GOT3 (cell line): ENCODE results near the gene DNAJC18.
"Not testable (repeated sequence)": the region's sequence is repeated elsewhere in the genome, so short reads cannot be mapped to it uniquely, and the experiment has no call there.

Experiments used
- DNase-seq: peaks from one replicate; lab custom pipeline; 2025; ENCODE audit warnings: mixed read lengths; lab: John Stamatoyannopoulos, UW

The DNAJC18 gene

GRCh38 chr5:139461176-139461575 lies 21.9 kb upstream of the DNAJC18 start:
- DNase-seq, result no peak

DNA sequence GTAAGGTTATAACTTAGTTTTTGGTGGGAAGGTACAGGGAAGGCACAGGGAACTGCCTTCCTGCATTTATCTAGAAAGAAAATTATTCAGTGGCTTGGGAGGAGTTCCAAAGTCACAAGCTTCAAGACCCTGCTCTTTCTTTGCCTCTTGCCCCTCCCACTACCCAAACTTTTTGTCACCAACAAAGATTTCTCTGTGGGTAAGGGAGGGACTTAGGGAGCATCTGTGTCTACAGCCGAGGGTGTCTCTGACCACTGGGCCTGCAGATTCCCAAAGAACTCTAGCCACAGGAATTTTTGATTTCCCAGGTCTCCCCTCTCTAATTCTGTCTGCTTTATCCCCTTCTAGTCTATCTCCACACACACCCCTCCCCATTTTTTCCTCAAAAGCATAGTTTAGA lies 21.1 kb upstream of the DNAJC18 start:
- DNase-seq, result no peak

- DNase-seq, result no peak
Measured at GRCh38 chr5:139459451-139459934, 20.2 kb upstream of the DNAJC18 start.

- no peak for DNase-seq
Measured at GRCh38 chr5:139458580-139459407, 19.5 kb upstream of the DNAJC18 start.

DNA sequence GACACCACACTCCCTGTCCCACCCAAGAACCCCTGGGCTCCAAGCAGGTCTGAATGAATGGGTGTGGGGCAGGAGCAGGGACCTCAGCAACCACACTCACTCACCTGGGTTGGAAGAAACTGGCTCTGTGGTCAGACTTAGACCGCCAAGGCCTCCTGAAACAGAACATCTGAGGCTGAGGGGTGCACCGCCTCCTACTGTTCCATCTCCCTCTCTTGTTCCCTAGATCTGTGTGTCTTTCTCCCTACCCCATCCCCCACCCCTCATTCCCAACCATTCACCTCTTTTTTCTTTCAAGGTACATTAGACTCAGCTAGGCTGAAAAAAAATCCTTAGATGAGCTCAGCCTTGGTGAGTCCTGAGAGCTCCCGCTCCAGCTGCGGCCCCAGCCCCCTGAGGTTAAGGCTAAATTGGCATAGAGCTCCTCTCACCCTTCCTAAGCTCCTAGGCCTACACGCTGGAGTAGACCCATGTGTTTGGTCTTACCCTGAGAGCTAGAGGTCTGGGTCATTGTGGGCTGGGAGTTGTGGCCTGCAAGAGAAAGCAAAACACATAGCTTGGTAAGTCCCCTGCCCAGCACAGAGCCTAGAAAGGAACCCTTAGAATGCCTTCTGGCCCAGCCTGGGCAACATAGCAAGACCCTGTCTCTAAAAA lies 18.5 kb upstream of the DNAJC18 start:
- no peak for DNase-seq

DNA sequence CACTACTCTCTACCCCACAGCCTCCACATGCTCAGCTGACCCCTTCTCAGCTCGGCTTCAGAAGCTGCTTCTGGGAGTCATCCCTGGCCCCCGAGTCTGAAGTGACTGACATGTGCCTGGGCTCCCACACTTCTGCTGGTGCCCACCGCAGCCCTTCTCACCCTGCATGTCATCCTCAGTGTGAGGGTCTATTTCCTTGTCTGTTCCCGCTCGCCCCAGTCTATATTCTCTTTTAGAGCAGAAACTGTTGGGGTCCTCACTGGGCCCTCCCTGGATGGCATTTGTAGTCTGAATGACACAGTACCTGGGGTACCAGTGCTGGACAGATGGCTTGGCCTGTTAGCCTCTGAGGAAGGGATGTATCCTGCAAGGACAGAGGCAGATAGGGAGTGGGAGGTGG lies 17.9 kb upstream of the DNAJC18 start:
- DNase-seq, result no peak

DNA sequence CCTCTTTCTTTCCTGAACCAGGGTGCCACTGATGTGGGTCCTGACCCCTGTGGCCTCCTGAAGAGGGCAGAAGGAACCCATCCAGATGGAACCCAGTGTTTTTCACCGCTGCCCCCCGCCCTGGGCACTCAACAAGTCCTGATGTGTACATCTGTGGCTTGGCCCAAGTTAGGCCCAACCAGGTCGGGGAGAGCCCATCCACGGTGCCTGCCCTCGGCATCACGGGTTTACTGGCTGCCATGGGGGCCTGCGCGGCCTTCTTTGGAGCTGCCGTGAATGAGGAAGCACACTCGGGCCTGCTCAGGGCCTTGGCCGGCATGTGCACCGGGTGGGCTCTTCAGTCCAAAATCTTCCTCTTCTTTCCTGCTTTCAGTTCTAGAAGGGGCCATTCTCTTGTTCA lies 17.5 kb upstream of the DNAJC18 start:
- DNase-seq, result no peak

DNA sequence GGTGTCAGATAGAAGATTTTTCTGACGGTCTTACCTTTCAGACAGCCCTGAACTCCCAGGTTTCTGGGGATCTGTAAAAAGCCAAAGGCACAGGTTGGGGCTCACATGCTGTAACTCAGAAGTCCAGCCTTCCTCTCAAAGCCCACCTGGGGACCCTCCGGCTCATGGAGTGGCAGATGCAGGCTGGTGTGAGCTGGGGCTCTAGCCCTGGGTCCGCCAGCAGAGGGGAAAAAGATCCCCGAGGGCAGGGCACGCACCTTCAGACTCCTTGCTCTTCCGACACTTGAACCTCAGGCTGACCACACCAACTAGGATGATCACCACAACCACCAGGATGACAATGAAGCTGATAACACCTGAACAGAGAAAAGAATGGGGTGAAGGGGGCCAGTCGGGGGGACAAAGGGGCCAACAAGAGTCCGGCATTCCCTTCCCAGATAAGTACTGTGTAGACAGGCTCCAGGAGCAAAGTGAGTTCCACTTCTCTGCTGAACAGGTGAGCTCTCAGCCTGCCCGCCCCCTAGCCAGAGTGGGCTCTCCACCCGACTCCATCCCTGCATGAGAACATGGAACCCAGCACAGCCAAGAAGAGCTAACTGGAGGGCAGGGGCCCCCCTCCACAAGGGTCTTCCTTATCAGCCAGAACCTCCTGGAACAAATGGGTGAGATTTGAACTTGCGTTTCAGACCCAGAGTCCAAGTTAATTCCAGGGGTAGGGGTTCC lies 15.4 kb upstream of the DNAJC18 start:
- DNase-seq, result no peak

GRCh38 chr5:139453683-139454567 lies 14.6 kb upstream of the DNAJC18 start:
- no peak for DNase-seq

DNA sequence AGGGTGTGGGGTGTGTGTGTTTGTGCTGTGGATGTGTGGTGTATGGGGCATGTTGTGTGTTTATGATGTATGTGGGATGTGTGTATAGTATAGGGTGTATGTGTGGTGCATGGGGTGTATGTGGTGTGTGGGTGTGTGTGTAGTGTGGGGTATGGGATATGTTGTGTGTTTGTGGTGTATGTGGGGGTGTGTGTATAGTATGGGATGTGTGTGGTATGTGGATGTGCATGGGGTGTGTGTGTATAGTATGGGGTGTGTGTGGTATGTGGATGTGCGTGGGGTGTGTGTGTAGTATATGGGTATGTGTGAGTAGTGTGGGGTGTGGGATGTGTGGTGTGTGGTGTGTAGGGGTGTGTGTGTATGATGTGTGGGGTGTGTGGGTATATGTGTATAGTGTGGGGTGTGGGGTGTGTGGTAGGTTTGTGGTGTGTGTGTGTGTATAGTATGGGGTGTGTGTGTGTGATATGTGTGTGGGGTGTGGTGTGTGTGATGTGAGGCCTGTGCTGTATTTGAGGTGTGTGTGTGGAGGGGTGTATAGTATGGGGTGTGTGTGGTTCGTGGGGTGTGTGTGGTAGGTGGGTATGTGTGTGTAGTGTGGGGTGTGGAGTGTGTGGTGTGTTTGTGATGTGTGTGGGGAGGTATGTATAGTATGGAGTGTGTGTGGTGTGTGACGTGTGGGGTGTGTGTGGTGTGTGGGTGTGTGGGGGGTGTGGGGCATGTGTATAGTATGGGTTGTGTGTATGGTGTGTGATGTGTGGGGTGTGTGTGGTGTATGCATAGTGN lies 12.7 kb upstream of the DNAJC18 start:
- no peak for DNase-seq

DNA sequence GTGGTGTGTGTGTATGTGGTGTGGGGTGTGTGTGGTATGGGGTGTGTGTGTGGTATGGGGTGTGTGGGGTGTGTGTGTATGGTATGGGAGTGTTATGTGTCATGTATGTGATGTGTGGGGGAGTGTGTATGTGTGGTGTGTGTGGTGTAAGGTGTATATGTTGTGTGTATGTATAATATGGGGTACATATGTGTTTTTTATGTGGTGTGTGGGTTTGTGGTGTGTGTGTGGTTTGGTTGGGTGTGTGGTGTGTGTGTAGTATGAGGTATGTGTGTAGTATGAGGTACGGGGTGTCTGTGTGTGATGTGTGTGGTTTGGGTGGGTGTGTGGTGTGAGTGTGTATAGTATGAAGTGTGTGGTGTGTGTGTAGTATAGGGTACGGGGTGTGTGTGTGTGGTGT lies 11.9 kb upstream of the DNAJC18 start:
- no peak for DNase-seq

DNA sequence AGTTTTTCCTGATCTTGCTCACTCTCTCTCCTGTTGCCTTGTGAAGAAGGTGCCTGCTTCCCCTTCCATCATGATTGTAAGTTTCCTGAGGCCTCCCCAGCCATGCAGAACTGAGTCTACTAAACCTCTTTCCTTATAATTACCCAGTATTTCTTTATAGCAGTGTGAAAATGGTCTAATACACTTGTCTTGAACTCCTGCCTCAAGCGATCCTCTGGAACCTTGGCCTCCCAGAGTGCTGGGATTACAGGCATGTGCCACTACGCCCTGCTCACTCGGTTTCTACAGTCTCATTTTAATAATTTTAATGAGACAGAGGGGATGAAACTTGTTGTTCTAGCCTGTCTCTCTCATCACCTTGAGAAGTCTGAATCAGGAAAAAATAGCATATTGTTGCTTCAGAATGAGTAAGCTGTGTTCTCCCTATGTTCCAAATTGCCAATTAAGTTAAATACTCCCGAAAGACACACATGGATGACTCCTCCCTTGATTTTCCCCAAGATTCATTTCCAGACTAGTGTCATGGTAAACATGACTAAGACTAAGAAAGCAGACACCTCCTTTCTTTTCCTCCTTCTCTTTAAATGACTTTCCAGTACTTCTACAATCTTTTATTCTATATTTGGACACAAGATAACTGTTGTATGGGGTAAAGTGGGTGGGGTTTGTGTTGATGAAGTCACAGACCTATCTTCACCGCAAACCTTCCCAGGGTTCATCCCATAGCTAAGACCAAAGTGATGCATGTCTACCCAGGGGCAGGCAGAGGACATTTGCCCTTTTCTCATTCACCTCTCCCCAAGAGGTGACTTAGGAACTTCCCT lies 7.8 kb upstream of the DNAJC18 start:
- no peak for DNase-seq

- DNase-seq, result no peak
Measured at GRCh38 chr5:139445325-139446170, 6.2 kb upstream of the DNAJC18 start.

- DNase-seq, result no peak
Measured at GRCh38 chr5:139443831-139444453, 4.6 kb upstream of the DNAJC18 start.

DNA sequence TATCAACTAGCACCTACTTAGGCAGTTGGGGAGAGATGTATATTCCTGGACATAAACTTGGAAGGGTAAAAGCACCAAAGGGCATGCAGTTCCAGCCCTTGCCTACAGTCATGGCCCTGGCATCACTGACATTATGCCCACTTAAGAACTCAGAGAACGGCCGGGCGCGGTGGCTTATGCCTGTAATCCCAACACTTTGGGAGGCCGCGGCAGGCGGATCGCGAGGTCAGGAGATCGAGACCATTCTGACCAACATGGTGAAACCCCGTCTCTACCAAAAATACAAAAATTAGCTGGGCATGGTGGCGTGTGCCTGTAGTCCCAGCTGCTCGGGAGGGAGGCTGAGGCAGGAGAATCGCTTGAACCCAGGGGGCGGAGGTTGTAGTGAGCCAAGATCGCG lies 1.1 kb upstream of the DNAJC18 start:
- DNase-seq, result not testable (repeated sequence)

- no peak for DNase-seq
Measured at GRCh38 chr5:139438707-139439012, 665 bp downstream of the DNAJC18 start.

- DNase-seq, result no peak
Measured at GRCh38 chr5:139435676-139436075, 3.6 kb downstream of the DNAJC18 start.

- no peak for DNase-seq
Measured at GRCh38 chr5:139431706-139432105, 7.6 kb downstream of the DNAJC18 start.

GRCh38 chr5:139430015-139430414 lies 9.3 kb downstream of the DNAJC18 start:
- DNase-seq, result no peak
